ENCODE results near the gene MED10.

- TF ChIP-seq POLR2A (IDR thresholded peaks at IDR 0.05; ENCODE audit: low read depth, low read length) (no peak), POLR2AphosphoS5 (IDR thresholded peaks at IDR 0.05; ENCODE audit: low read depth, low read length) (no peak), TAF1 (IDR thresholded peaks at IDR 0.05; ENCODE audit: low read depth, low read length) (no peak), PAX5 (IDR thresholded peaks at IDR 0.05; ENCODE audit: insufficient read depth, low read length, severe bottlenecking) (no peak), POU2F2 (IDR thresholded peaks at IDR 0.05; ENCODE audit: low read depth, low read length) (no peak)
Observed at GRCh38 chr5:6372251-6373080, 5.9 kb downstream of the MED10 start.
